GM19351 (cell line): Measurements from ENCODE around the gene SLC39A10.
"Not testable (repeated sequence)": the region's sequence is repeated elsewhere in the genome, so short reads cannot be mapped to it uniquely, and the experiment has no call there.

Experiments
- ATAC-seq: cut with Tn5 transposase; IDR thresholded peaks from one replicate; pipeline ENCODE4 v1.9.1; 2021; ENCODE audit warnings: mild to moderate bottlenecking, moderate library complexity; ENCODE audit not compliant: unreplicated experiment

The SLC39A10 gene

GRCh38 chr2:195642679-195643068 lies 14.4 kb upstream of the SLC39A10 start:
- no peak for ATAC-seq

GRCh38 chr2:195644708-195645107 lies 12.3 kb upstream of the SLC39A10 start:
- not testable (repeated sequence) for ATAC-seq

- no peak for ATAC-seq
Measured at GRCh38 chr2:195645413-195645812, 11.6 kb upstream of the SLC39A10 start.

GRCh38 chr2:195646424-195646823 lies 10.6 kb upstream of the SLC39A10 start:
- ATAC-seq = no peak

- ATAC-seq = no peak
Measured at GRCh38 chr2:195647302-195647701, 9.7 kb upstream of the SLC39A10 start.

- not testable (repeated sequence) for ATAC-seq
Measured at GRCh38 chr2:195648370-195648769, 8.7 kb upstream of the SLC39A10 start.

GRCh38 chr2:195648787-195649186 lies 8.2 kb upstream of the SLC39A10 start:
- ATAC-seq = no peak

- peak; percentile 23 for ATAC-seq
Measured at GRCh38 chr2:195649629-195650190, 7.3 kb upstream of the SLC39A10 start.

GRCh38 chr2:195651046-195651445 lies 6.0 kb upstream of the SLC39A10 start:
- ATAC-seq = no peak

- no peak for ATAC-seq
Measured at GRCh38 chr2:195652911-195653310, 4.1 kb upstream of the SLC39A10 start.

GRCh38 chr2:195656161-195656858 lies 716 bp upstream of the SLC39A10 start:
- peak; percentile 25 for ATAC-seq

- peak; percentile 31 for ATAC-seq
Measured at GRCh38 chr2:195657634-195658540, 861 bp downstream of the SLC39A10 start.

GRCh38 chr2:195658541-195658890 lies 1.5 kb downstream of the SLC39A10 start:
- no peak for ATAC-seq

- no peak for ATAC-seq
Measured at GRCh38 chr2:195659114-195659513, 2.1 kb downstream of the SLC39A10 start.

GRCh38 chr2:195659982-195660890 lies 3.2 kb downstream of the SLC39A10 start:
- ATAC-seq = peak; percentile 8

- no peak for ATAC-seq
Measured at GRCh38 chr2:195662138-195662537, 5.1 kb downstream of the SLC39A10 start.

GRCh38 chr2:195663007-195663406 lies 6.0 kb downstream of the SLC39A10 start:
- no peak for ATAC-seq

- no peak for ATAC-seq
Measured at GRCh38 chr2:195664528-195664927, 7.5 kb downstream of the SLC39A10 start.

GRCh38 chr2:195665153-195665552 lies 8.1 kb downstream of the SLC39A10 start:
- ATAC-seq = not testable (repeated sequence)

GRCh38 chr2:195666113-195666712 lies 9.2 kb downstream of the SLC39A10 start:
- ATAC-seq = no peak
